OCI-M2 (cell line): ENCODE results near the gene PATZ1.

Experiments used
- DNase-seq: peaks from one replicate; lab custom pipeline; 2025; ENCODE audit not compliant: unreplicated experiment; lab: John Stamatoyannopoulos, UW

PATZ1 gene

GRCh38 chr22:31284281-31285155 lies 61.6 kb downstream of the PATZ1 start:
- DNase-seq = no peak

- DNase-seq = no peak
These were observed 63.2 kb downstream of the PATZ1 start for GRCh38 chr22:31282748-31283468.

GRCh38 chr22:31281733-31282132 lies 64.4 kb downstream of the PATZ1 start:
- DNase-seq = no peak

- DNase-seq = no peak
These were observed 66.2 kb downstream of the PATZ1 start for GRCh38 chr22:31279821-31280505.

GRCh38 chr22:31279327-31279669 lies 66.8 kb downstream of the PATZ1 start:
- no peak for DNase-seq

- no peak for DNase-seq
These were observed 67.4 kb downstream of the PATZ1 start for GRCh38 chr22:31278626-31279326.

- no peak for DNase-seq
These were observed 68.0 kb downstream of the PATZ1 start for GRCh38 chr22:31278151-31278621.

GRCh38 chr22:31277741-31278140 lies 68.4 kb downstream of the PATZ1 start:
- DNase-seq = no peak

GRCh38 chr22:31276426-31277167 lies 69.5 kb downstream of the PATZ1 start:
- no peak for DNase-seq
